ENCODE data around the gene C1QL3.

DNA sequence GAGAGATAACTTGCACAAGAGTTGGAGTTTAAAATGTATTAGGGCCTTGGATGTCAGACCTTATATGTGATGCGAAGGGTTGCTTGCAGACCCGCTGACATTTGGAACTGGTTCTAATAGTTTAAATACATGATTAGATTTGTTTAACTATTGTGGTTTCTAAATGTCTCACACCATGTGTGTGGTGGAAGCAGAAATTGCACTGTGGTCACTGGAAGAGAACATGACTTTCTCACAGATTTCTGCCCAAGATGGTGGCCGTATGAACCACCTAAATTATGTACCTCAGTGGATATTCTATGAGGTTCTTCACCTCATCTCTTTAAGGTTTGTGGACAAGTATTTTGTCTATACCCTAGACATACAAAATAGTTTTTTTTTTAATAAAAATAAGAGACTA is 8.2 kb upstream of the C1QL3 start:
- TF ChIP-seq FOXK1 (CRISPR knock-in tag; IDR thresholded peaks at IDR 0.05) (no peak), ZNF232 (CRISPR knock-in tag; IDR thresholded peaks at IDR 0.05) (no peak), JUN (CRISPR knock-in tag; IDR thresholded peaks at IDR 0.05) (no peak)
- TF ChIP-seq, protein P1, sequence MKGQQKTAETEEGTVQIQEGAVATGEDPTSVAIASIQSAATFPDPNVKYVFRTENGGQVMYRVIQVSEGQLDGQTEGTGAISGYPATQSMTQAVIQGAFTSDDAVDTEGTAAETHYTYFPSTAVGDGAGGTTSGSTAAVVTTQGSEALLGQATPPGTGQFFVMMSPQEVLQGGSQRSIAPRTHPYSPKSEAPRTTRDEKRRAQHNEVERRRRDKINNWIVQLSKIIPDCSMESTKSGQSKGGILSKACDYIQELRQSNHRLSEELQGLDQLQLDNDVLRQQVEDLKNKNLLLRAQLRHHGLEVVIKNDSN (CRISPR knock-in tag; IDR thresholded peaks at IDR 0.05) = no peak
- TF ChIP-seq, protein P2, sequence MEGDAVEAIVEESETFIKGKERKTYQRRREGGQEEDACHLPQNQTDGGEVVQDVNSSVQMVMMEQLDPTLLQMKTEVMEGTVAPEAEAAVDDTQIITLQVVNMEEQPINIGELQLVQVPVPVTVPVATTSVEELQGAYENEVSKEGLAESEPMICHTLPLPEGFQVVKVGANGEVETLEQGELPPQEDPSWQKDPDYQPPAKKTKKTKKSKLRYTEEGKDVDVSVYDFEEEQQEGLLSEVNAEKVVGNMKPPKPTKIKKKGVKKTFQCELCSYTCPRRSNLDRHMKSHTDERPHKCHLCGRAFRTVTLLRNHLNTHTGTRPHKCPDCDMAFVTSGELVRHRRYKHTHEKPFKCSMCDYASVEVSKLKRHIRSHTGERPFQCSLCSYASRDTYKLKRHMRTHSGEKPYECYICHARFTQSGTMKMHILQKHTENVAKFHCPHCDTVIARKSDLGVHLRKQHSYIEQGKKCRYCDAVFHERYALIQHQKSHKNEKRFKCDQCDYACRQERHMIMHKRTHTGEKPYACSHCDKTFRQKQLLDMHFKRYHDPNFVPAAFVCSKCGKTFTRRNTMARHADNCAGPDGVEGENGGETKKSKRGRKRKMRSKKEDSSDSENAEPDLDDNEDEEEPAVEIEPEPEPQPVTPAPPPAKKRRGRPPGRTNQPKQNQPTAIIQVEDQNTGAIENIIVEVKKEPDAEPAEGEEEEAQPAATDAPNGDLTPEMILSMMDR (IDR thresholded peaks at IDR 0.05) = no peak
